ENCODE results near the gene CPA5.

DNA sequence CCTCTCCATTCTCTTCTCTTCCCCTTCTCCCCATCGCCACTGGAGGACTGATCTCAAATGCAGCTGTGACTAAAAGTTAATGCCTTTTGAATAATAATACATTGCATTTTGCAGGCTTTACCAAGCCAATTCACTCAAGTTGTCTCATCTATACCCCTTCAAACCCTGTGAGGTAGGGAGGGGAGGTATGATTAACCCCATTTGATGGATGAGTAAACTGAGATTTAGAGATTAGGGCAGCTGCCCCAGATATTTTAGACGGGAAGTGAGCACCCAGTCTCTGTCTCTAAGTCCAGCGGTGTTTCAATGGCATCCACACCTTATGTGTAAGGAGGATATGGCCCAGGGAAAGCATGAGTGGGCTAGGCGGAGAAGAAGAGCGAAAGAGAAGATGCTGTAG, 1.1 kb downstream of the CPA5 start:
- TF ChIP-seq, protein P1, sequence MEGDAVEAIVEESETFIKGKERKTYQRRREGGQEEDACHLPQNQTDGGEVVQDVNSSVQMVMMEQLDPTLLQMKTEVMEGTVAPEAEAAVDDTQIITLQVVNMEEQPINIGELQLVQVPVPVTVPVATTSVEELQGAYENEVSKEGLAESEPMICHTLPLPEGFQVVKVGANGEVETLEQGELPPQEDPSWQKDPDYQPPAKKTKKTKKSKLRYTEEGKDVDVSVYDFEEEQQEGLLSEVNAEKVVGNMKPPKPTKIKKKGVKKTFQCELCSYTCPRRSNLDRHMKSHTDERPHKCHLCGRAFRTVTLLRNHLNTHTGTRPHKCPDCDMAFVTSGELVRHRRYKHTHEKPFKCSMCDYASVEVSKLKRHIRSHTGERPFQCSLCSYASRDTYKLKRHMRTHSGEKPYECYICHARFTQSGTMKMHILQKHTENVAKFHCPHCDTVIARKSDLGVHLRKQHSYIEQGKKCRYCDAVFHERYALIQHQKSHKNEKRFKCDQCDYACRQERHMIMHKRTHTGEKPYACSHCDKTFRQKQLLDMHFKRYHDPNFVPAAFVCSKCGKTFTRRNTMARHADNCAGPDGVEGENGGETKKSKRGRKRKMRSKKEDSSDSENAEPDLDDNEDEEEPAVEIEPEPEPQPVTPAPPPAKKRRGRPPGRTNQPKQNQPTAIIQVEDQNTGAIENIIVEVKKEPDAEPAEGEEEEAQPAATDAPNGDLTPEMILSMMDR (conservative IDR thresholded peaks at IDR 0.05; ENCODE audit: low read length): no peak
- TF ChIP-seq EZH2phosphoT487 (IDR thresholded peaks at IDR 0.05; ENCODE audit: borderline replicate concordance, low read depth, low read length): no peak

Data from OCI-LY7 (cell line).